ES-I3 (cell line): ENCODE data around the gene PHF8.

Source experiments
- H3K36me3 ChIP-seq: 2 replicates; pipeline ENCODE4 v1.6.1; 2013; ENCODE audit warnings: mild to moderate bottlenecking, low read length, control low read depth, moderate library complexity; ENCODE audit not compliant: insufficient read depth
- H3K4me1 ChIP-seq: 2 replicates; pipeline ENCODE4 v1.6.1; 2013; ENCODE audit warnings: mild to moderate bottlenecking, control low read depth, low read length; ENCODE audit not compliant: insufficient read depth
- H3K9ac ChIP-seq: 2 replicates; pipeline ENCODE4 v1.6.1; 2013; ENCODE audit warnings: low read depth, mild to moderate bottlenecking, low read length, moderate library complexity
- H3K9me3 ChIP-seq: 2 replicates; pipeline ENCODE4 v1.6.1; 2013; ENCODE audit warnings: mild to moderate bottlenecking, low read length, moderate library complexity; ENCODE audit not compliant: control insufficient read depth, insufficient read depth

The PHF8 gene

DNA sequence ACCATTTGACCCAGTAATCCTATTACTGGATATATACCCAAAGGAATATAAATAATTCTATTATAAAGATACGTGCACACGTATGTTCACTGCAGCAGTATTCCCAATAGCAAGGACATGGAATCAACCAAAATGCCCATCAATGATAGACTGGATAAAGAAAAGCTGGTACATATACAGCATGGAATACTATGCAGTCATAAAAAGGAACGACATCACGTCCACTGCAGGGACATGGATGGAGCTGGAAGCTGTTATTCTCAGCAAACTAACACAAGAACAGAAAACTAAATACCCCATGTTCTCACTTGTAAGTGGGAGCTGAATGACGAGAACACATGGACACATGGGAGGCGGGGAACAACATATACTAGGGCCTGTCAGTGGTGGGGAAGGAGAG is 69.7 kb downstream of the PHF8 start:
- Histone ChIP-seq H3K36me3 (no peaks in the 10 kb centered on the region), H3K4me1 (no peaks in the 10 kb centered on the region), H3K9me3 (no peaks in the 10 kb centered on the region; the same call in 1 of the 2 replicates), H3K9ac (no peak overlapping the region)

DNA sequence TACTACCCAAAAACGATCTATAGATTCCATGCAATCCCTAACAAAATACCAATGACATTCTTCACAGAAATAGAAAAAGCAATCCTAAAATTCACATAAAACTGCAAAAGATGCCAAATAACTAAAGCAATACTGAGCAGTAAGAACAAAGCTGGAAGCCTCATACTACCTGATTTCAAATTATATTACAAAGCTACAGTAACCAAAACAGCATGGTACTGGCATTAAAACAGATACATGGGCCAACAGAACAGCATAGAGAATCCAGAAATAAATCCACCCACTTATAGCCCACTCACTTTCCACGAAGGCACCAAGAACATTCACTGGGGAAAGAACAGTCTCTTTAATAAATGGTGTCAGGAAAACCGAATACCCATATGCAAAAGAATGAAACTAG is 74.7 kb downstream of the PHF8 start:
- Histone ChIP-seq H3K36me3 (no peaks in the 10 kb centered on the region; the same call in 1 of the 2 replicates), H3K9me3 (peaks cover 3% of the 10 kb centered on the region; the same call in 1 of the 2 replicates), H3K4me1 (no peaks in the 10 kb centered on the region), H3K9ac (no peak overlapping the region)

DNA sequence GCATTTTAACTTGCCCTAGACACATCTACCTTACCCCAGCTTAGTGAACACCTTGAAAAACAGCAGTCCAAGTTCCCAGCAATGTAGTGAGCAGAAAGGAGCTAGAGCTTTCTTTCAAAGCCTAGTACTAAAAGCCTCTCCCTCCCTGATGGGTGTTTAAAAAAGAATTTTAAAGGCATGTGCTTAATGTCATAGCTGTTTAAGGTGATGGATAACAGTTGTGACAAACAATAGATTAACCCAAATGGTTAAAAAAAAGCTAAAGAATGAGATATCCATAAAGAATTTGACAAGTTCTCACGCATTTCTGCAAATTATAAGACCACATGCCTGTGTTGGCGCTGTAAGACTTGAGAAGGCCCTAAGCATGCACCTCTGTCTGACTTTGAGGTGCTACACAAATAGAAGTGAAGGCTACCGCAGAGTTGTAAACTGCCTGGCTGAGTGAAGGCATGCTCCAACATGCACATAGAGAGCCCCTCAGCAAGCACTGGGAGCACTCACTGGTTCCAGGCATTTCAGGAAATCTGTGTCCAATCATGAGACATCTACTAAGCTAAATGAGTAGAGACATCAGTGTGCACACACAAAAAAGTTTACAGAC is 94.0 kb downstream of the PHF8 start:
- no peak overlapping the region for H3K9ac ChIP-seq
- H3K4me1 ChIP-seq, result peaks cover 5% of the 10 kb centered on the region; the same call in 1 of the 2 replicates
- no peaks in the 10 kb centered on the region for H3K36me3 ChIP-seq
- H3K9me3 ChIP-seq, result no peaks in the 10 kb centered on the region

DNA sequence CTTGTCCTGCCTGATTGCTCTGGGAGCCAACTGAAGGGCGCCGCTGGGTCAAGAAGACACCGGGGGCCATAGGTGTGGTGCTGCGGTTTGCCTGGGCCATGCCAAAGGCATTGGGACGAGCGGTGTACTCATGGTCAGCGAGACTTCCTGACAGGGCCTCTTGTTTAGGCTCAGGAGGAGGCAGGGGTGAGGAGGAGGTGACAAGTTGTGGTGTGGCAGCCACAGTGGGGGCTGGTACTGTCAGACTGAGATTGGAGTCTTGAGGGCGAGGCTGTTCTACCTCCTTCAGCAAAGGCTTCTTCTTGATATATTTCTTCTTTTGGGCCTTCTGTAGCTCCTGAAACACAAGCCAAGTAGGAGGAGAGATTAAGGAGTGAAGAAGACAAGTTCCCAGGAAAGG is 104.1 kb downstream of the PHF8 start:
- H3K9ac ChIP-seq, result no peak overlapping the region
- H3K9me3 ChIP-seq, result no peaks in the 10 kb centered on the region
- H3K4me1 ChIP-seq, result no peaks in the 10 kb centered on the region
- H3K36me3 ChIP-seq, result no peaks in the 10 kb centered on the region

DNA sequence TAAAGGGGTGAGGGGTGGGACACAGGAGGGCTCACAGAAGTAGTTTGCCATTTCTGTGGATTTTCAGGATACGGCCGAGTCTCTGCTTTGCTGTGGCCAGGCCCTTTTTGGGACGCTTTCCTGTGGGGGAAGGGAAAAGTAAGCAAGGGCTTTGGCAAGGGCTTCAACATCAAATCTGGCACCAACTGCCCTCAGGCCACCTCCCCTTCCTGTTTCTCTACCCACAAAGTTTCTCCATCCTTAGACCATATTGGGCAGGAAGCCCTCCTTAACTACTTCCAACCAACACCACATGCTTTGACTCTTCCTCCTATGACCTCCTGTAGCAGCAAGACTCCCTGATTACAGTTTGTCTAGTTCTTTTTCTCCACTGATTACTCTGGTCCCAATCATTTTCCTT is 105.1 kb downstream of the PHF8 start:
- no peaks in the 10 kb centered on the region for H3K9me3 ChIP-seq
- no peaks in the 10 kb centered on the region for H3K36me3 ChIP-seq
- no peaks in the 10 kb centered on the region for H3K4me1 ChIP-seq
- H3K9ac ChIP-seq, result no peak overlapping the region

DNA sequence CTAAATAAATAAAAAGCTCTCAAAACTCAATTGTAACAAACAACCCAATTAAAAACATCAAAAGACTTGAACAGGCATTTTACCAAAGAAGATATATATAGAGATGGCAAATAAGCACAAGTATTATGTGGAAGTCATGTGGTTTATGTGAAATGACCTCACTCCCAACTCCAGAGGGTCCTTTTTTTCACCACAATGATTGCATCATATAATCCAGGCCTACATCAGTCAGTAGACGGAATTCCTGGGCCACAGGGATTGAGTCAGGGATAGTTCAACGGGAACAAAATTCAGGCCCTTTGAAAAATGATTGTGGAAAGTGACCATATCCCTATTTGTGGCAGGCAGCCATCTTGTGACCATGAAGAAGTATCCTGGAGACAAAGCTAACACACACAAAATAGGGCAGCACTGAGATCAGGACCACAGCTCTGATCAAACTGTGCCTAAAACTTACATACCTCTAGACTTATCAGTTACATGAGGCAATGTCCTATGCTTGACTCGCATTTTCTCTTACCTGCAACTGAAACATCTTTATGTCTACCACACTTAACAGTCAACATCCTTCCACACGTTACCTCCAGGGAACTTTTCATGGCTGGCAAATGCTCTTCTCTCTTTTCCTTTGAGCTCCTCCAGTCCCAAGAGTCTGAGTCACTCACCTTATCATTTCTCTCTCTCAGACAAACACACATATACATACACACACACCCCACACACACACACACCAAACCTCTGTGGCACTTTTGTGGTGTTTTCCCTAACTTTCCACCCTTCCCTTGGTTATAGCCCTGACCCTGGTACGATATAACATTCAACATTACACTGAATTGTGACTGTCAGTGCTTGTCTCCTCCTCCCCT is 113.5 kb downstream of the PHF8 start:
- Histone ChIP-seq H3K4me1 (no peaks in the 10 kb centered on the region), H3K9ac (no peak overlapping the region), H3K9me3 (no peaks in the 10 kb centered on the region), H3K36me3 (no peaks in the 10 kb centered on the region)

DNA sequence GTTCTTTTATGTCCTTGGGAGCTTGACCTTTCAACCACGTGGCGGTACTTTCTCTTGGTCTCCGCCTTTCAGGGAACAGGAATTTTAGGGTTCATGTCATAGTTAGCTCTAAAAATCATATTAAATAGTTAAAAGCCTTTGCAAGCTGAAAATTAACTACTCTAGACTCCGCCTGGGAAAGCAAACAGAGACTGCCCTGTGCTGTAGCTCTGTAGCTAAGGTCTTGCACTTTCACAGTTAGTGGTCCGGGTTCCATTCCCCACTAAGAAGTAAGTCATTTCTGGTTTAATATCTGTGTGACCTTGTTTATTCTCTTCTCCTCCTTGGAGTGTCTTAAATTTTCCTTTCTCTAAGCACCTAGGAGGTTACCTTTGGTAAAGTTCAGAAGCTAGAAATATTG is 118.2 kb downstream of the PHF8 start:
- Histone ChIP-seq H3K9ac (no peak overlapping the region), H3K36me3 (no peaks in the 10 kb centered on the region), H3K4me1 (no peaks in the 10 kb centered on the region), H3K9me3 (no peaks in the 10 kb centered on the region)

DNA sequence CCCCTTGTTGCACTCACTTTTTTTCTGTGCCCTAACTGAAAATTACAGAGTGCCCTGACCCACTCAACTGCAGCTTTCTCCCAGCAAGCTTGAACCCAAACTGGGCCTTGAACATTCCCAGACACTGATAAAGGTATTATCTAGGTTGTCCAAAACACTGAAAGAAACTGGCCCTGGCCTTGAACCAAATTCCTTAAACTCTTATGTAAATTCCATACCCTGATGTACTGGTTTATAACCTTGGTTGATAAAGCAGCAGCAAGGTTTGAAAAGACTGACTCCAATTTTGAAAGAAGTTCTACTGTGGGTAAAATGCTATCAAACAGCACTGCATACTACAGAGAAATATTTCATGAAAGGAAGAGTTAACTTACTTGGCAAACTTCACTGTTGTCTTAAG is 125.6 kb downstream of the PHF8 start:
- Histone ChIP-seq H3K36me3 (no peaks in the 10 kb centered on the region), H3K9ac (no peak overlapping the region), H3K4me1 (no peaks in the 10 kb centered on the region), H3K9me3 (no peaks in the 10 kb centered on the region)

DNA sequence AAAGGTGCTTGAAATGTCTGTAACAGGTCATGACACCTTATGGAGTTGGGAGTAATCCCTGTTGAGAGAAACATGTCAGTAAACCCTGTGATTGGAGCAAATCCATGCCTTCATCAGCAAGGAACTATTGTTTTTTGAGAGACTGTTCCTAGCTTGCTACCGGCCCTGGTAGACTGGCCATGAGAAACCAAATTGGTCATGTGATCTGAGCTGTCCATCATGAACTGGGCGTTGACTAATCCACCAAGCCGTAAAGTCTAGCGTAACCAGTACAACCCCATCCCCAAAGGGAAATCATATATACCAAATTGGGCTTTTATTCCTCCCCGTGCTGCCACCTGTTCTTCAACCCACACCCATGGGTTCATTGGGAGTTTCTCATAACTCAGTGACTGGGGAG is 143.7 kb downstream of the PHF8 start:
- Histone ChIP-seq H3K4me1 (no peaks in the 10 kb centered on the region), H3K9me3 (no peaks in the 10 kb centered on the region), H3K9ac (no peak overlapping the region), H3K36me3 (no peaks in the 10 kb centered on the region)

DNA sequence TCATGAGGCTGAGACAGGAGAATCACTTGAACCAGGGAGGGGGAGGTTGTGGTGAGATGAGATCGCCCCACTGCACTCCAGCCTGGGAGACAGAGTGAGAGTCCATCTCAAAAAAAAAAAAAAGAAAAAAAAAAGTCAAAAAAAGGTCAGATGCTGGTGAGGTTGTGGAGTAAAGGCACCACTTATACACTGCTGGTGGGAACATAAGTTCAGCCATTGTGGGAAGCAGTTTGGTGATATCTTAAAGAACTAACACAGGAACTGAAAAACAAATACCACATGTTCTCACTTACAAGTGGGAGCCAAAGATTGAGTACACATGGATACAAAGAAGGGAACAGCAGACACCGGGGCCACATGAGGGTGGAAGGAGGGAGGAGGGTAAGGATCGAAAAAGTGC is 149.0 kb downstream of the PHF8 start:
- no peak overlapping the region for H3K9ac ChIP-seq
- no peaks in the 10 kb centered on the region for H3K9me3 ChIP-seq
- no peaks in the 10 kb centered on the region for H3K36me3 ChIP-seq
- no peaks in the 10 kb centered on the region for H3K4me1 ChIP-seq
